Muscle layer of duodenum (tissue), 2 donors: Measurements from ENCODE around the gene LPIN1.

Source experiments
- H3K27ac ChIP-seq: one replicate; pipeline ENCODE4 v1.7.0; 2013; ENCODE audit warnings: mild to moderate bottlenecking, low read length
- H3K27me3 ChIP-seq: one replicate; pipeline ENCODE4 v1.7.0; 2013; ENCODE audit warnings: low read depth, mild to moderate bottlenecking, control low read depth, low read length
- H3K36me3 ChIP-seq, 2 donors: one replicate each; pipeline ENCODE4 v1.7.0; 2013; ENCODE audit warnings: low read length in 2 of 2, control low read depth in 1 of 2, mild to moderate bottlenecking in 1 of 2; ENCODE audit not compliant: insufficient read depth in 2 of 2, control insufficient read depth in 1 of 2
- H3K4me1 ChIP-seq, 2 donors: one replicate each; pipeline ENCODE4 v1.7.0; 2013; ENCODE audit warnings: low read length in 2 of 2, mild to moderate bottlenecking in 2 of 2, control low read depth in 1 of 2, moderate library complexity in 1 of 2; ENCODE audit not compliant: insufficient read depth in 2 of 2, control insufficient read depth in 1 of 2
- H3K4me3 ChIP-seq, 2 donors: one replicate each; pipeline ENCODE4 v1.7.0; 2013; ENCODE audit warnings: low read length in 2 of 2, low read depth in 1 of 2, mild to moderate bottlenecking in 1 of 2
- H3K9me3 ChIP-seq, 2 donors: one replicate each; pipeline ENCODE4 v1.7.0; 2013; ENCODE audit warnings: low read length in 2 of 2, control low read depth in 1 of 2, mild to moderate bottlenecking in 1 of 2; ENCODE audit not compliant: control insufficient read depth in 1 of 2
- donor health status: healthy.

The LPIN1 gene

GRCh38 chr2:11795590-11795989 is 49.2 kb downstream of the LPIN1 start:
- no peaks in the 10 kb centered on the region for H3K27me3 ChIP-seq
- H3K4me3 ChIP-seq, result no peak overlapping the region
- no peak overlapping the region for H3K27ac ChIP-seq
- H3K4me1 ChIP-seq, result no peaks in the 10 kb centered on the region
- no peaks in the 10 kb centered on the region for H3K9me3 ChIP-seq
- H3K36me3 ChIP-seq, result peaks cover 54 to 87% of the 10 kb centered on the region in 2 donors

DNA sequence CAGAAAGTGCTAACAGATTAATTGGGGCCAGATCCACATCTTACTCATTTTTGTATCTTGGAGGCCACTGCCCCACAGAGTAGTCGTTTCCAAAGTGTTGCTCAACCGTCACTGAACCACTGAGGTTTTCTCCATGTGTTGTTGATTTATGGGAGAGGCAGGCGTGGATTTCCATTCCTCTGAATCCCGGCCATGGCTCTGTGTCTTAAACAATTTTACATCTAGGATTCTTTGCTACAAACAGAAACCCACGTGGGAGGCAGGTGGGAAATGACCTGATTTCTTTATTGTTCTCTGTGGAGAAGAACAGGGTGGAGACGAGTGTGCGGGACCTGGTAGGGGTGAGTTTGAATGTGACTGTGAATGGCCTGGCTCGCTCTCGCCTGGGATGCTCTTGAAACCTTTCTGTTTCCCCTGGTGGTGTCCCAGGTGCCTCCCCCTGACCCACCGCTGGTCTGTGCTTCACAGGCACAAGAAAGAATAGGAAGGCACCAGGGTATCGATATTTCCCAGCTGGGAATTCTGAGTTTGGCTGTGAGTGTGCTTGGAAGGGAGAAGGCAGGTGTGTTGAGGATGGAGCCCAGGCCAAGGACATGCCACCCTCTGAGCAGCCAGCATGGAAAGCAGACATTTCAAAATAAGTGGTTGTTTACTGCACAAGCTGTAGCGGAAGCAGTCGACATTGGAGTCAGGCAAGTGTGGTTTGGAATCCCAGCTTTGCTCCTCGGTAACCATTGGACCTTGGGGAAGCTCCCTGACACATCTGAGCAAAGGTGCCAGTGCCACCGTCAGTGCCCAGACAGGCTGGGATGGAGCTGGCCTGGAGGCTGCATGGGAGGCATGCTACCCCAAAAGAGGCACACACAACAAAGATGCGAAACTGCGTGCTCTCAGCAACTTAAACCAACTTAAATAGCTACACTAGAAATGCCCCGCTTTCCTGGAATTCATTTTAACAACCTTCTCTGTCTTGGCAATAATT is 50.0 kb downstream of the LPIN1 start:
- Histone ChIP-seq H3K4me1 (no peaks in the 10 kb centered on the region), H3K36me3 (peaks cover 51 to 82% of the 10 kb centered on the region in 2 donors), H3K27ac (no peak overlapping the region), H3K9me3 (no peaks in the 10 kb centered on the region), H3K27me3 (no peaks in the 10 kb centered on the region), H3K4me3 (no peak overlapping the region)

GRCh38 chr2:11797846-11798245 is 51.4 kb downstream of the LPIN1 start:
- H3K4me3 ChIP-seq, result no peak overlapping the region
- H3K27me3 ChIP-seq, result no peaks in the 10 kb centered on the region
- no peaks in the 10 kb centered on the region for H3K9me3 ChIP-seq
- H3K4me1 ChIP-seq, result no peaks in the 10 kb centered on the region
- no peak overlapping the region for H3K27ac ChIP-seq
- peaks cover 48 to 74% of the 10 kb centered on the region in 2 donors for H3K36me3 ChIP-seq

GRCh38 chr2:11798701-11799435 is 52.4 kb downstream of the LPIN1 start:
- Histone ChIP-seq H3K36me3 (peaks cover 47 to 74% of the 10 kb centered on the region in 2 donors), H3K27ac (no peak overlapping the region), H3K4me3 (no peak overlapping the region), H3K4me1 (no peaks in the 10 kb centered on the region), H3K27me3 (no peaks in the 10 kb centered on the region), H3K9me3 (no peaks in the 10 kb centered on the region)

GRCh38 chr2:11799826-11800225 is 53.4 kb downstream of the LPIN1 start:
- peaks cover 52 to 76% of the 10 kb centered on the region in 2 donors for H3K36me3 ChIP-seq
- no peak overlapping the region for H3K27ac ChIP-seq
- no peaks in the 10 kb centered on the region for H3K4me1 ChIP-seq
- no peaks in the 10 kb centered on the region for H3K27me3 ChIP-seq
- H3K4me3 ChIP-seq, result no peak overlapping the region
- no peaks in the 10 kb centered on the region for H3K9me3 ChIP-seq

GRCh38 chr2:11802782-11803191 is 56.4 kb downstream of the LPIN1 start:
- Histone ChIP-seq H3K4me1 (no peaks in the 10 kb centered on the region), H3K36me3 (peaks cover 48 to 66% of the 10 kb centered on the region in 2 donors), H3K27ac (no peak overlapping the region), H3K4me3 (no peak overlapping the region), H3K27me3 (no peaks in the 10 kb centered on the region), H3K9me3 (no peaks in the 10 kb centered on the region)

- Histone ChIP-seq H3K27me3 (no peaks in the 10 kb centered on the region), H3K4me3 (no peak overlapping the region), H3K36me3 (peaks cover 45 to 55% of the 10 kb centered on the region in 2 donors), H3K9me3 (no peaks in the 10 kb centered on the region), H3K27ac (no peak overlapping the region), H3K4me1 (no peaks in the 10 kb centered on the region)
These were observed 58.6 kb downstream of the LPIN1 start for GRCh38 chr2:11805024-11805423.

DNA sequence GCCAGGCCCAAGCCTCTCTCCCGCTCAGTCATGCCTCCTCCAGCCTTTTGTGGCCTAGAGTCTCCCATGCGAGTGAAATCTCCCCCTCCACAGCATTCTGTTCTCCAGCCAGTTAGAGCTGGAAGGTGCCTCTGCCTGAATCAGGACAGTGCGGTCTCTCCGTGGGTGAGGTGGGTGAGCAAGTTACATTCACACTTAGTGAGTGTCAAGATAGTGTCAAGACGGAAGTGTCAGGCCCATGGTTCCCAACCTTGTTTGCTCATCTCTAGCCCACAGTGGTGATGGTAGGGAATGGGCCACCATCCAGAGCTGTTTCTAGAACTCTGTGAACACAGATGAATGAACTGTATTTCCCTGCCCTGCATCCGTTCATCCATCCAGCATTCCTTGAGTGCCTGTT is 59.5 kb downstream of the LPIN1 start:
- Histone ChIP-seq H3K4me3 (no peak overlapping the region), H3K27me3 (no peaks in the 10 kb centered on the region), H3K36me3 (peaks cover 45 to 50% of the 10 kb centered on the region in 2 donors), H3K9me3 (no peaks in the 10 kb centered on the region), H3K27ac (no peak overlapping the region), H3K4me1 (no peaks in the 10 kb centered on the region)

DNA sequence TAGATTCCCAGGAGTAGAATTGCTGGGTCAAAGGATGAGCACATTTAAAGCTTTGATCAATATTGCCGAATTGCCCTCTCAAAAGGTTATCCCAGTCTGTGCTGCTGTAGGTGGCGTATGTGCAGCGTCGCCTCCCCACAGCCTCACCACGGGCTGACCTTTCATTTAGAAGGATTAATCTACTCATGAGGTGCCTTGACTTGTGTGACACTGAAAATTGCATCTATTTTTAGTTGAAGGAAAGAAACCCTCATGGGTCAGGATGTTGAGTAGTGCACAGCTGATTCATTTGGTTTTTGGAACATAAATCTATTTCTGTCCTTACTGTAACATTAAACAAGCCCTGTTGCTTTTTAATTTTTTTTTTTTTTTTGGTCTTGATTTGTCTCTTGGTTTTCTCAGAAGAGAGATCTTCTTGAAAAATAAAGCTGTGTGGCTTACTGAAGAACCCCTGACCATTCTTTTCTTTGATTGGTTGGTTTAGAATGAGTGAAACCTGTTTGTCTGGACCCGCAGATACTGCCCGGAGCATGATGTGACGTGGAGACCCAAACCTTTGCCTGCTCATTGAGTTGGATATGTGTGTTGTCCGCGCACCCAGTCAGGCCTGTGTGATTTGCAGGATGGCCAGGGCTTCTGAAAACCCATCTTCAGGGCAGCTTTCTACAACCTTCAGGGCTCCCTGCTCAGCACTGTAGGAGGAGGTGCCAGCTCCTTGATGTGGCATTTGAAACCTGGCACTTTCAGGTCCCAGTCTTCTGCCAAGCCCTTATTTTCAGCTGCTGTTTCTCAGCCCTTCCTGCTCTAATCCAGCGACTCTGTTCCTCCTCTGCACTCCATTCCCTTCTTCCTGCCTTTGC is 61.0 kb downstream of the LPIN1 start:
- Histone ChIP-seq H3K4me1 (no peaks in the 10 kb centered on the region), H3K27ac (no peak overlapping the region), H3K27me3 (no peaks in the 10 kb centered on the region), H3K4me3 (no peak overlapping the region), H3K9me3 (no peaks in the 10 kb centered on the region), H3K36me3 (peaks cover 42 to 50% of the 10 kb centered on the region in 2 donors)

- peaks cover 36 to 43% of the 10 kb centered on the region in 2 donors for H3K36me3 ChIP-seq
- H3K27ac ChIP-seq, result no peak overlapping the region
- no peaks in the 10 kb centered on the region for H3K4me1 ChIP-seq
These were observed 61.6 kb downstream of the LPIN1 start for GRCh38 chr2:11808016-11808400.

More at GRCh38 chr2:11808016-11808400, 61.6 kb downstream of the LPIN1 start:
- Histone ChIP-seq H3K9me3 (no peaks in the 10 kb centered on the region), H3K4me3 (no peak overlapping the region), H3K27me3 (no peaks in the 10 kb centered on the region)
